Measurements from ENCODE around the gene RAC3.

The RAC3 gene

DNA sequence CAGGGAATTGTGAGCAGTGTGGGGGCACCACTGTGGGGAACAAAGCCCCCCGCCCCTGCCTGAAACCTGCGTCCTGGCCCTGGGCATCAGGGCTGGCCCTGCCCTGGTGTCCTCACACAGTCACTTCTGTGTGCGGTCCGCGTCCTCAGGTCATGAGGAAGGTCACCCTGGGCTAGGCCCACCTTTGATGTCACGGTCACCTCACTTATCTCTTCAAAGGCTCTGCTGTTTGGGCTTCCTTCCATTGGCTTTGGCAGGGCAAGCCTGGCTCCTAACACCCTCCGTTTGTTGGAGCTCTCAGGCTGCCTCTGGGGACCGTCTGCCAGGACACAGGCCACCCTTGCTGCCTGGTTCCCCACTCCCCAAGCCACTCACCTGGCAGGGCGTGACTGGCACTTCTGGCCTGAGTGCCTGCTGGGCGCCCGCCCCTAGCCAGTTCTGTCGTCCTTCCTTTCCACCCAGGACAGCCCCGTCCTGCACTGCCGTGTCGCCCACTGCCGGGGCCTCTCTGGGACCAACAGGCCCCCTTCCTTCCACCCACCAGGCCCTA is 17.6 kb upstream of the RAC3 start:
- no peak overlapping the region for H3K4me3 ChIP-seq
- no peak for DNase-seq (ENCODE audit: low spot score)
- peak overlapping the region in 1 of 2 donors; percentile 45 for H3K27ac ChIP-seq
- no peak for TF ChIP-seq CTCF (IDR thresholded peaks at IDR 0.05)

GRCh38 chr17:82014432-82014831 is 17.0 kb upstream of the RAC3 start:
- DNase-seq (ENCODE audit: low spot score): no peak
- Histone ChIP-seq H3K27ac (no peak overlapping the region), H3K4me3 (no peak overlapping the region)
- TF ChIP-seq CTCF (IDR thresholded peaks at IDR 0.05): no peak

- H3K4me3 ChIP-seq: no peak overlapping the region
- DNase-seq (ENCODE audit: low spot score): no peak
- H3K27ac ChIP-seq: no peak overlapping the region
- no peak for TF ChIP-seq CTCF (IDR thresholded peaks at IDR 0.05)
Observed at GRCh38 chr17:82014971-82015310, 16.5 kb upstream of the RAC3 start.

- DNase-seq (ENCODE audit: low spot score): no peak
- TF ChIP-seq CTCF (IDR thresholded peaks at IDR 0.05): no peak
Observed at GRCh38 chr17:82015311-82015971, 16.0 kb upstream of the RAC3 start.

DNA sequence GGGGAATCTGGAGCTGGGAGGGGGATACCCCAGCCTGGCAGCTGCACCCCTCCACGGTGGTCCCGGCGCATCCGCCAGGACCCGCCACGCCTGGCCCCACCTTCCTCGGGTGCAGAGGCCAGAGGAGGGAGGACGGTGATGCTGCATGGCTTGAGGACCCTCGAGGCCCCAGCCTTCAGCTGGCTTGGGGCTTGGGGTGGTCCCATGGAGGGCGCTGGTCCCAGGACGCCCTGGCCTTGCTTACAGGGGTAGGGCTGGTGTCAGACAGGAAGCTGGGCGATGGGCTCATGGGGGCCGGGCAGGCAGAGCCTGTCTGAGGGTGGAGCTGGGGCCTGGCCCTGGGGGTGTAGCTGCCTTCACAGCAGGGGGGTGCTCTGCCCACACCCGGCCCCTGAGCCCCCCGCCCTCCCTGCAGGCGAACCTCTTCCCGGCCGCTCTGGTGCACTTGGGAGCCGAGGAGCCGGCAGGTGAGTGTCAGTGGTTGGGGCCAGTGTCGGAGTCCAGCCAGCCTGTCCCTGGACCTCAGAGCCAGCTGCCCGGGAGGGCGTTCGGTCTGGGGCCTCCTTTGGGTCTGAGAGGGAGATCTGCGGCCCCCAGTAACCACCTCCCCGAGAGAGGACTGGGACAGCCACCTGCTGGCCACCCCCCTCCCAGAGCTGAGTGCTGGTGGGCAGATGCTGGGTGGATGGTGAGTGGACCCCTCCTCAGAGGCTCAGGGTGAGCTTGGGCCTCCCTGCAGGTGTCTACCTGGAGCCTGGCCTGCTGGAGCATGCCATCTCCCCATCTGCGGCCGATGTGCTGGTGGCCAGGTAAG is 15.2 kb upstream of the RAC3 start:
- DNase-seq (ENCODE audit: low spot score): no peak
- Histone ChIP-seq H3K4me3 (no peak overlapping the region), H3K27ac (no peak overlapping the region)
- no peak for TF ChIP-seq CTCF (IDR thresholded peaks at IDR 0.05)

More at GRCh38 chr17:82015311-82015971, 16.0 kb upstream of the RAC3 start:
- Histone ChIP-seq H3K27ac (no peak overlapping the region), H3K4me3 (no peak overlapping the region)

DNA sequence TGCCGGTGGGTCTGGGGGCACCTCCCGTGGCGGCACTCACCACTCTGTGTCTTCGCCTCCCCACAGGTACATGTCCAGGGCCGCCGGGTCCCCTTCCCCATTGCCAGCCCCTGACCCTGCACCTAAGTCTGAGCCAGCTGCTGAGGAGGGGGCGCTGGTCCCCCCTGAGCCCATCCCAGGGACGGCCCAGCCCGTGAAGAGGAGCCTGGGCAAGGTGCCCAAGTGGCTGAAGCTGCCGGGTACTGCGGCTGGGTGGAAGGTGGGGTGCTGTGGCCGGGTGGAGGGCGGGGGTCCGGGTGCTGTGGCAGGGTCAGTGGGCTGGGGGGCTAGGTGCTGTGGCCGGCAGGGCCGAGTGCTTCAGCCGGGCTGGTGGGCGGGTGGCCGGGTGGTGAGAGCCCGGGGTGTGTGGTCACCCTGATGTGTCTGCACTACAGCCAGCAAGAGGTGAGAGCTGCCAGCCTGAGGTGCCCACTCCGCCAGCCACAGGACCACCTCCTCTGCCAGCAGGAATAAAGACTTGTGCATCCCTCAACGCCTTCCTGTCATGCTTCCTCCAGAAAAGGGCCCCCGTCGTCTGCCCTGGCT is 14.5 kb upstream of the RAC3 start:
- TF ChIP-seq CTCF (IDR thresholded peaks at IDR 0.05): no peak
- H3K27ac ChIP-seq: no peak overlapping the region
- no peak for DNase-seq (ENCODE audit: low spot score)
- no peak overlapping the region for H3K4me3 ChIP-seq

All from coronary artery (tissue), 2 donors.